GM23338 (cell line): ENCODE data around the gene DHRSX. TPM values are rescaled to one million over a fixed set of nuclear protein-coding genes. Genes with fewer than 3 reads are reported as not detected.

Experiments
- ATAC-seq: fragments of 200-7000 bp; cut with Tn5 transposase; 3 replicates; pipeline ENCODE4 v1.9.1; 2020
- DNase-seq: peaks from one replicate; pipeline ENCODE4 v3.0.0-alpha.2; 2015; ENCODE audit warnings: low spot score
- H2AFZ ChIP-seq: fragments of 200-600 bp; sonication (generic); 2 replicates; pipeline ENCODE4 v1.8.0; 2016; ENCODE audit warnings: antibody characterized with exemption, mild to moderate bottlenecking, moderate library complexity
- H3F3A ChIP-seq: fragments of 200-600 bp; sonication (generic); replicated peaks from 2 replicates; pipeline ENCODE4 v1.8.0; 2017; ENCODE audit warnings: antibody characterized with exemption, mixed run types, low read depth
- H3K27ac ChIP-seq: fragments of 200-600 bp; sonication (generic); 2 replicates; pipeline ENCODE4 v1.6.1; 2016; ENCODE audit warnings: low read depth
- H3K27me3 ChIP-seq: fragments of 200-600 bp; sonication (generic); 2 replicates; pipeline ENCODE4 v1.8.0; 2016; ENCODE audit warnings: mild to moderate bottlenecking, mixed run types, moderate library complexity; ENCODE audit not compliant: insufficient read depth
- H3K36me3 ChIP-seq: fragments of 200-600 bp; sonication (generic); 2 replicates; pipeline ENCODE4 v1.8.0; 2016; ENCODE audit warnings: mild to moderate bottlenecking; ENCODE audit not compliant: insufficient read depth
- H3K4me1 ChIP-seq: fragments of 200-600 bp; sonication (generic); 2 replicates; pipeline ENCODE4 v1.8.0; 2016; ENCODE audit warnings: mild to moderate bottlenecking, moderate library complexity; ENCODE audit not compliant: insufficient read depth
- H3K4me2 ChIP-seq: fragments of 200-600 bp; sonication (generic); 2 replicates; pipeline ENCODE4 v1.7.1; 2017; ENCODE audit warnings: mixed run types
- H3K4me3 ChIP-seq: fragments of 200-600 bp; sonication (generic); 2 replicates; pipeline ENCODE4 v1.6.1; 2016; ENCODE audit warnings: mixed run types
- H3K79me2 ChIP-seq: fragments of 200-600 bp; sonication (generic); replicated peaks from 2 replicates; pipeline ENCODE4 v1.8.0; 2017; ENCODE audit warnings: mild to moderate bottlenecking; ENCODE audit not compliant: insufficient read depth
- H3K9me2 ChIP-seq: fragments of 200-600 bp; sonication (generic); 2 replicates; pipeline ENCODE4 v1.8.0; 2017; ENCODE audit not compliant: insufficient read depth
- H4K20me1 ChIP-seq: fragments of 200-600 bp; sonication (generic); replicated peaks from 2 replicates; pipeline ENCODE4 v1.8.0; 2017; ENCODE audit warnings: mild to moderate bottlenecking; ENCODE audit not compliant: insufficient read depth
- H3K27ac Mint-ChIP-seq: 2 replicates; pipeline ENCODE4 v1.8.0; 2020; ENCODE audit warnings: inconsistent platforms, mild to moderate bottlenecking, moderate library complexity, mixed read lengths
- H3K27me3 Mint-ChIP-seq: 3 replicates; pipeline ENCODE4 v1.8.0; 2022; ENCODE audit warnings: low read depth, mild to moderate bottlenecking, moderate library complexity, mixed read lengths, inconsistent platforms; ENCODE audit not compliant: insufficient read depth, poor library complexity
- H3K36me3 Mint-ChIP-seq: 3 replicates; pipeline ENCODE4 v1.8.0; 2021; ENCODE audit warnings: low read depth, mild to moderate bottlenecking, inconsistent platforms, moderate library complexity, mixed read lengths
- H3K4me1 Mint-ChIP-seq: 3 replicates; pipeline ENCODE4 v1.8.0; 2020; ENCODE audit warnings: mild to moderate bottlenecking, inconsistent platforms, mixed read lengths
- H3K4me3 Mint-ChIP-seq: 3 replicates; pipeline ENCODE4 v1.8.0; 2021; ENCODE audit warnings: moderate library complexity, mild to moderate bottlenecking, inconsistent platforms, mixed read lengths
- H3K9me3 Mint-ChIP-seq: 3 replicates; pipeline ENCODE4 v1.8.0; 2020; ENCODE audit warnings: moderate library complexity, mild to moderate bottlenecking, inconsistent platforms, mixed read lengths
- CREB1 ChIP-seq: fragments of 250-450 bp; sonication (Bioruptor Pico); IDR thresholded peaks from 2 replicates; pipeline ENCODE4 v1.5.0; 2020; ENCODE audit warnings: low read depth, mild to moderate bottlenecking, moderate library complexity
- CTCF ChIP-seq, 2 experiments: fragments of 200-600 bp in 1 of 2; sonication (generic) in 1 of 2; conservative IDR thresholded peaks; 2 replicates each; pipeline versions ENCODE4 v1.5.1 to v1.6.1; 2016 to 2017; ENCODE audit warnings: antibody characterized with exemption in 2 of 2, low read depth in 2 of 2, mild to moderate bottlenecking in 2 of 2, moderate library complexity in 1 of 2
- ETS1 ChIP-seq: IDR thresholded peaks from 2 replicates; pipeline ENCODE4 v1.6.1; 2016; ENCODE audit warnings: antibody characterized with exemption
- EZH2phosphoT487 ChIP-seq: fragments of 200-600 bp; sonication (generic); IDR thresholded peaks from one replicate; pipeline ENCODE4 v1.8.1; 2018; ENCODE audit warnings: antibody characterized with exemption; ENCODE audit not compliant: unreplicated experiment
- JUNB ChIP-seq: IDR thresholded peaks from one replicate; pipeline ENCODE4 v1.6.1; 2016; ENCODE audit warnings: antibody characterized with exemption; ENCODE audit not compliant: unreplicated experiment
- NANOG ChIP-seq: IDR thresholded peaks from 2 replicates; pipeline ENCODE4 v1.6.1; 2016; ENCODE audit warnings: antibody characterized with exemption, borderline replicate concordance
- POLR2AphosphoS5 ChIP-seq: IDR thresholded peaks from 2 replicates; pipeline ENCODE4 v1.6.1; 2016; ENCODE audit warnings: antibody characterized with exemption, low read depth
- REST ChIP-seq: IDR thresholded peaks from one replicate; pipeline ENCODE4 v1.6.1; 2018; ENCODE audit warnings: antibody characterized with exemption; ENCODE audit not compliant: unreplicated experiment
- STAT1 ChIP-seq: IDR thresholded peaks from one replicate; pipeline ENCODE4 v1.6.1; 2016; ENCODE audit warnings: antibody characterized with exemption; ENCODE audit not compliant: unreplicated experiment
- ZNF331 ChIP-seq: fragments of 250-450 bp; sonication (Bioruptor Pico); IDR thresholded peaks from 2 replicates; pipeline ENCODE4 v1.5.0; 2020; ENCODE audit warnings: low read depth, mild to moderate bottlenecking, moderate library complexity
- polyA plus RNA-seq: library from polyadenylated mRNA; unstranded; fragments of >200 nt; fragmentation: Nextera tagmentation; extraction: Ambion mirVana; gene quantifications from 2 replicates; pipeline ENCODE4 v1.2.1, GENCODE V29; 2016
- total RNA-seq: library from RNA; depleted of rRNA; stranded (reverse); fragments of >200 nt; shearing (Covaris generic); gene quantifications from 2 replicates; pipeline ENCODE4 v1.2.3, GENCODE V29; 2014

The DHRSX gene
- total and polyA plus RNA-seq, 2 experiments from 2014 or later = 33.9 to 43.0 TPM

- peaks cover 15% of the 10 kb centered on the region for H3K36me3 Mint-ChIP-seq
- Histone ChIP-seq H3K4me1 (no peaks in the 10 kb centered on the region), H3K27ac (no peak overlapping the region), H3K79me2 (no peaks in the 10 kb centered on the region), H3F3A (no peaks in the 10 kb centered on the region), H3K27me3 (no peaks in the 10 kb centered on the region), H4K20me1 (no peaks in the 10 kb centered on the region), H3K9me2 (peaks cover 7% of the 10 kb centered on the region; the same call in 1 of the 2 replicates), H3K4me2 (no peak overlapping the region), H3K4me3 (no peak overlapping the region), H3K36me3 (no peaks in the 10 kb centered on the region), H2AFZ (no peak overlapping the region)
- peaks cover 7% of the 10 kb centered on the region for H3K27me3 Mint-ChIP-seq
- H3K4me3 Mint-ChIP-seq = no peak overlapping the region
- no peak overlapping the region for H3K27ac Mint-ChIP-seq
- TF ChIP-seq JUNB (no peak), POLR2AphosphoS5 (no peak), ZNF331 (CRISPR knock-in tag) (no peak), ETS1 (no peak), STAT1 (no peak), CREB1 (CRISPR knock-in tag) (no peak), REST (no peak)
- no peak for ATAC-seq
- no peaks in the 10 kb centered on the region for H3K4me1 Mint-ChIP-seq
- peaks cover 7% of the 10 kb centered on the region; the same call in 2 of the 3 replicates for H3K9me3 Mint-ChIP-seq
- no peak for DNase-seq
Observed at GRCh38 chrX:2330487-2330886, 170.3 kb downstream of the DHRSX start.

- no peaks in the 10 kb centered on the region for H4K20me1 ChIP-seq
- no peaks in the 10 kb centered on the region for H3F3A ChIP-seq
- no peaks in the 10 kb centered on the region for H3K27me3 ChIP-seq
- no peak overlapping the region for H2AFZ ChIP-seq
- H3K36me3 ChIP-seq = no peaks in the 10 kb centered on the region
- H3K27ac Mint-ChIP-seq = no peak overlapping the region
- no peaks in the 10 kb centered on the region for H3K4me1 ChIP-seq
- H3K36me3 Mint-ChIP-seq = peaks cover 25% of the 10 kb centered on the region
- H3K27me3 Mint-ChIP-seq = peaks cover 13% of the 10 kb centered on the region
- no peak overlapping the region for H3K4me3 Mint-ChIP-seq
- no peak overlapping the region for H3K27ac ChIP-seq
- H3K4me3 ChIP-seq = no peak overlapping the region
- H3K9me2 ChIP-seq = peaks cover 7% of the 10 kb centered on the region; the same call in 1 of the 2 replicates
- no peak for ATAC-seq
- H3K79me2 ChIP-seq = no peaks in the 10 kb centered on the region
- no peaks in the 10 kb centered on the region; the same call in 2 of the 3 replicates for H3K4me1 Mint-ChIP-seq
- H3K4me2 ChIP-seq = no peak overlapping the region
- H3K9me3 Mint-ChIP-seq = peaks cover 7% of the 10 kb centered on the region; the same call in 2 of the 3 replicates
- no peak for DNase-seq
- TF ChIP-seq STAT1 (no peak), POLR2AphosphoS5 (no peak), EZH2phosphoT487 (no peak), NANOG (no peak), CTCF (conservative IDR thresholded peaks at IDR 0.05; ENCODE audit: low read depth in 2 of 2) (no peak), CREB1 (CRISPR knock-in tag) (no peak)
Observed at GRCh38 chrX:2327423-2327822, 173.4 kb downstream of the DHRSX start.
